PC-3 (cell line): Measurements from ENCODE around the gene KCNK2. TPM values are rescaled to one million over a fixed set of nuclear protein-coding genes. Genes with fewer than 3 reads are reported as not detected.

Experiments used
- ATAC-seq: fragments of 200-7000 bp; cut with Tn5 transposase; 2 replicates; pipeline ENCODE4 v1.9.1; 2020; ENCODE audit warnings: mild to moderate bottlenecking, moderate library complexity
- BruUV-seq: library from RNA; stranded (reverse); fragments of 400-500 nt; replicated peaks from 2 replicates; lab custom pipeline; 2021; lab: Mats Ljungman, UMichigan
- CTCF ChIA-PET: fragments of 300-600 bp; sonication (Branson Sonifier 250); formaldehyde crosslinking; loops from one replicate; lab custom pipeline; 2022; ENCODE audit warnings: antibody characterized with exemption; lab: Charles Lee
- POLR2A ChIA-PET: fragments of 300-600 bp; sonication (Branson Sonifier 250); formaldehyde crosslinking; loops from one replicate; lab custom pipeline; 2022; ENCODE audit warnings: antibody characterized with exemption; ENCODE audit not compliant: unreplicated experiment; lab: Charles Lee
- DNase-seq: peaks from one replicate; pipeline ENCODE4 v3.0.0-alpha.2; 2015
- H2AFZ ChIP-seq: fragments of 300-600 bp; sonication (generic); 2 replicates; pipeline ENCODE4 v1.6.0; 2016; ENCODE audit warnings: antibody characterized with exemption, low read length
- H3F3A ChIP-seq: fragments of 300-600 bp; sonication (generic); one replicate; pipeline ENCODE4 v1.6.0; 2017; ENCODE audit warnings: antibody characterized with exemption, low read length, control low read depth, mild to moderate bottlenecking; ENCODE audit not compliant: unreplicated experiment
- H3K27ac ChIP-seq: fragments of 300-600 bp; sonication (generic); 2 replicates; pipeline ENCODE4 v1.5.1; 2016; ENCODE audit warnings: mild to moderate bottlenecking, low read length
- H3K27me3 ChIP-seq: fragments of 300-600 bp; sonication (generic); 2 replicates; pipeline ENCODE4 v1.6.1; 2016; ENCODE audit warnings: low read length, mixed read lengths
- H3K36me3 ChIP-seq: fragments of 300-600 bp; sonication (generic); 2 replicates; pipeline ENCODE4 v1.6.1; 2016; ENCODE audit warnings: low read depth, mixed run types, low read length, mixed read lengths
- H3K4me1 ChIP-seq: fragments of 300-600 bp; sonication (generic); 2 replicates; pipeline ENCODE4 v1.5.1; 2016; ENCODE audit warnings: low read length; ENCODE audit not compliant: insufficient read depth
- H3K4me2 ChIP-seq: fragments of 300-600 bp; sonication (generic); 2 replicates; pipeline ENCODE4 v1.6.0; 2016; ENCODE audit warnings: low read length
- H3K4me3 ChIP-seq: fragments of 300-600 bp; sonication (generic); 2 replicates; pipeline ENCODE4 v1.5.1; 2016; ENCODE audit warnings: mild to moderate bottlenecking, low read length, mixed read lengths
- H3K79me2 ChIP-seq: fragments of 300-600 bp; sonication (generic); 2 replicates; pipeline ENCODE4 v1.6.1; 2017; ENCODE audit warnings: low read length, mixed read lengths
- H3K9ac ChIP-seq: fragments of 300-600 bp; sonication (generic); 2 replicates; pipeline ENCODE4 v1.6.0; 2016; ENCODE audit warnings: mild to moderate bottlenecking, low read length
- H3K9me2 ChIP-seq: fragments of 300-600 bp; sonication (generic); replicated peaks from 2 replicates; pipeline ENCODE4 v1.6.1; 2016; ENCODE audit warnings: mixed run types, low read length, mixed read lengths
- H3K9me3 ChIP-seq: fragments of 300-600 bp; sonication (generic); 2 replicates; pipeline ENCODE4 v1.6.1; 2016; ENCODE audit warnings: low read length, mixed read lengths
- H4K20me1 ChIP-seq: fragments of 300-600 bp; sonication (generic); 2 replicates; pipeline ENCODE4 v1.6.1; 2016; ENCODE audit warnings: low read length, mixed read lengths
- CTCF ChIP-seq: fragments of 300-600 bp; sonication (generic); conservative IDR thresholded peaks from 2 replicates; pipeline ENCODE4 v1.5.1; 2017; ENCODE audit warnings: antibody characterized with exemption, low read depth, mild to moderate bottlenecking, low read length
- EZH2 ChIP-seq: fragments of 300-600 bp; sonication (generic); IDR thresholded peaks from one replicate; pipeline ENCODE4 v1.6.1; 2017; ENCODE audit warnings: antibody characterized with exemption, mild to moderate bottlenecking, low read length; ENCODE audit not compliant: unreplicated experiment
- EZH2phosphoT487 ChIP-seq: fragments of 300-600 bp; sonication (generic); IDR thresholded peaks from 2 replicates; pipeline ENCODE4 v1.6.1; 2018; ENCODE audit warnings: mild to moderate bottlenecking, antibody characterized with exemption, low read length, borderline replicate concordance
- intact Hi-C: fragments of 100-400 bp; cut with micrococcal nuclease; formaldehyde crosslinking; loops from 2 replicates; pipeline ENCODE4 v1.9.0; 2023
- total RNA-seq: library from RNA; depleted of rRNA; stranded (reverse); fragments of >200 nt; gene quantifications from 2 replicates; pipeline ENCODE4 v1.2.3, GENCODE V29; 2014

KCNK2 gene
- total RNA-seq, 1 experiment from 2014 or later, result not detected

- Histone ChIP-seq H3K9me3 (no peaks in the 10 kb centered on the region), H3K4me1 (peaks cover 25% of the 10 kb centered on the region), H3K4me2 (peak overlapping the region; percentile 63), H3K79me2 (no peaks in the 10 kb centered on the region), H3K9ac (no peak overlapping the region), H3K27me3 (no peaks in the 10 kb centered on the region), H3K9me2 (no peaks in the 10 kb centered on the region), H3K36me3 (no peaks in the 10 kb centered on the region), H3K27ac (peak overlapping the region; percentile 74), H2AFZ (peak overlapping the region; percentile 11; the same call in 1 of the 2 replicates), H3K4me3 (peak overlapping the region; percentile 20; the same call in 1 of the 2 replicates), H4K20me1 (no peaks in the 10 kb centered on the region), H3F3A (no peaks in the 10 kb centered on the region)
- DNase-seq (no peak), ATAC-seq (peak; percentile 22)
- ChIA-PET POLR2A (no interaction called here), CTCF (no interaction called here)
- TF ChIP-seq EZH2phosphoT487 (no peak), CTCF (no peak), EZH2 (no peak)
- intact Hi-C loops, result loop anchor here (1.0 to 2.0 kb wide), 8 partner anchors 27 to 457 kb away; no protein-coding TSS in a partner anchor
- no TSS peak for BruUV-seq
Observed at GRCh38 chr1:215113776-215114153, 31.2 kb downstream of the KCNK2 start.

- no peaks in the 10 kb centered on the region for H3K36me3 ChIP-seq
- TF ChIP-seq CTCF (no peak), EZH2 (no peak), EZH2phosphoT487 (no peak)
- no peaks in the 10 kb centered on the region for H3K27me3 ChIP-seq
- ChIA-PET POLR2A (interaction anchor here (0.7 kb wide), 1 partner anchor 80 kb away, joined by 3 read pairs; no protein-coding TSS in a partner anchor), CTCF (no interaction called here)
- intact Hi-C loops, result loop anchor here (1.0 to 2.0 kb wide), 8 partner anchors 26 to 456 kb away; no protein-coding TSS in a partner anchor
- no peak overlapping the region for H3K9ac ChIP-seq
- H4K20me1 ChIP-seq, result no peaks in the 10 kb centered on the region
- H3F3A ChIP-seq, result no peaks in the 10 kb centered on the region
- peak overlapping the region; percentile 11; the same call in 1 of the 2 replicates for H2AFZ ChIP-seq
- peak overlapping the region; percentile 63 for H3K4me2 ChIP-seq
- peaks cover 25% of the 10 kb centered on the region for H3K4me1 ChIP-seq
- DNase-seq, result peak; percentile 98
- ATAC-seq, result peak; percentile 84
- H3K9me3 ChIP-seq, result no peaks in the 10 kb centered on the region
- H3K9me2 ChIP-seq, result no peaks in the 10 kb centered on the region
- H3K79me2 ChIP-seq, result no peaks in the 10 kb centered on the region
- BruUV-seq, result no TSS peak
- peak overlapping the region; percentile 74 for H3K27ac ChIP-seq
- H3K4me3 ChIP-seq, result peak overlapping the region; percentile 20; the same call in 1 of the 2 replicates
Observed at GRCh38 chr1:215114154-215114933, 31.8 kb downstream of the KCNK2 start.

GRCh38 chr1:215115760-215116159 lies 33.2 kb downstream of the KCNK2 start:
- ChIA-PET POLR2A (no interaction called here), CTCF (no interaction called here)
- Histone ChIP-seq H3K4me3 (no peak overlapping the region), H3K9me3 (no peaks in the 10 kb centered on the region), H3K4me2 (no peak overlapping the region), H4K20me1 (no peaks in the 10 kb centered on the region), H3K27ac (no peak overlapping the region), H3F3A (no peaks in the 10 kb centered on the region), H3K4me1 (peaks cover 25% of the 10 kb centered on the region), H3K9me2 (no peaks in the 10 kb centered on the region), H3K36me3 (no peaks in the 10 kb centered on the region), H3K9ac (no peak overlapping the region), H3K79me2 (no peaks in the 10 kb centered on the region), H2AFZ (no peak overlapping the region), H3K27me3 (no peaks in the 10 kb centered on the region)
- no TSS peak for BruUV-seq
- no peak for ATAC-seq
- DNase-seq, result no peak
- intact Hi-C loops, result loop anchor here (2.0 kb wide), 1 partner anchor 455 kb away; no protein-coding TSS in a partner anchor
- TF ChIP-seq CTCF (no peak), EZH2phosphoT487 (no peak), EZH2 (no peak)
